Measurements from ENCODE around the gene MAL.

Gene MAL

GRCh38 chr2:95077530-95077825 is 52.0 kb downstream of the MAL start:
- peak; percentile 25 for DNase-seq (ENCODE audit: low read depth)
- no peak for TF ChIP-seq POLR2A (IDR thresholded peaks at IDR 0.05; ENCODE audit: extremely low read depth, insufficient read length)
- TF ChIP-seq MAX (IDR thresholded peaks at IDR 0.05; ENCODE audit: low read depth, low read length), result no peak
- TF ChIP-seq, protein P1, sequence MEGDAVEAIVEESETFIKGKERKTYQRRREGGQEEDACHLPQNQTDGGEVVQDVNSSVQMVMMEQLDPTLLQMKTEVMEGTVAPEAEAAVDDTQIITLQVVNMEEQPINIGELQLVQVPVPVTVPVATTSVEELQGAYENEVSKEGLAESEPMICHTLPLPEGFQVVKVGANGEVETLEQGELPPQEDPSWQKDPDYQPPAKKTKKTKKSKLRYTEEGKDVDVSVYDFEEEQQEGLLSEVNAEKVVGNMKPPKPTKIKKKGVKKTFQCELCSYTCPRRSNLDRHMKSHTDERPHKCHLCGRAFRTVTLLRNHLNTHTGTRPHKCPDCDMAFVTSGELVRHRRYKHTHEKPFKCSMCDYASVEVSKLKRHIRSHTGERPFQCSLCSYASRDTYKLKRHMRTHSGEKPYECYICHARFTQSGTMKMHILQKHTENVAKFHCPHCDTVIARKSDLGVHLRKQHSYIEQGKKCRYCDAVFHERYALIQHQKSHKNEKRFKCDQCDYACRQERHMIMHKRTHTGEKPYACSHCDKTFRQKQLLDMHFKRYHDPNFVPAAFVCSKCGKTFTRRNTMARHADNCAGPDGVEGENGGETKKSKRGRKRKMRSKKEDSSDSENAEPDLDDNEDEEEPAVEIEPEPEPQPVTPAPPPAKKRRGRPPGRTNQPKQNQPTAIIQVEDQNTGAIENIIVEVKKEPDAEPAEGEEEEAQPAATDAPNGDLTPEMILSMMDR (IDR thresholded peaks at IDR 0.05; ENCODE audit: low read depth, low read length), result no peak
- no peak for TF ChIP-seq MYC (IDR thresholded peaks at IDR 0.05; ENCODE audit: low read depth, low read length)
- no peak overlapping the region for H3K4me3 ChIP-seq (ENCODE audit: low read depth, low read length)

GRCh38 chr2:95077861-95078603 is 52.5 kb downstream of the MAL start:
- no peak overlapping the region for H3K4me3 ChIP-seq (ENCODE audit: low read depth, low read length)
- no peak for TF ChIP-seq MYC (IDR thresholded peaks at IDR 0.05; ENCODE audit: low read depth, low read length)
- no peak for TF ChIP-seq POLR2A (IDR thresholded peaks at IDR 0.05; ENCODE audit: extremely low read depth, insufficient read length)
- TF ChIP-seq, protein P1 (IDR thresholded peaks at IDR 0.05; ENCODE audit: low read depth, low read length), result no peak
- TF ChIP-seq MAX (IDR thresholded peaks at IDR 0.05; ENCODE audit: low read depth, low read length), result no peak
- DNase-seq (ENCODE audit: low read depth), result no peak

DNA sequence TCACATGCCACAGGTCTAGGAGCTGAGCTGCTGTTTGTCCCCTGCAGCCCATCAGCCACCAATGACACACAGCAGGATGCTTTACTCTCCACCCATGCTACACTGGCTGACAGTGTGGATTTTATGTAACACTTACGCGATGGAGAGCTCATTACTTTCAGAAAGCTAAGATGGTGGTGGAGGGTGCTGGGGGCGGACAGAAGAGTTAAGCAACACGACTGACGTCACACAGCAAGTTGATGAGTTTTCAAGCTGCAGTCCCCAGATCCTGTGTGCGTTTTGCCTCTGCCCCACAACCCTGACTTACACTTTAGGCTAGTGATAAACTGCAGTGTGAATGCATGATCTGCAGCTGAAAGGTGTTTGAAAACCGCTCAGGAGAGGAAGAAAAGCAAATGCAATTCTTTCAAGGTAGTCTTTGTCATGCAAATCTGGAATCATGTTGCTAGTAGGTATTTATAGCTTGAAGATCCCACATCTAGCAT is 53.7 kb downstream of the MAL start:
- TF ChIP-seq POLR2A (IDR thresholded peaks at IDR 0.05; ENCODE audit: extremely low read depth, insufficient read length) (no peak), MAX (IDR thresholded peaks at IDR 0.05; ENCODE audit: low read depth, low read length) (no peak), MYC (IDR thresholded peaks at IDR 0.05; ENCODE audit: low read depth, low read length) (no peak)
- TF ChIP-seq, protein P1 (IDR thresholded peaks at IDR 0.05; ENCODE audit: low read depth, low read length), result no peak
- no peak overlapping the region for H3K4me3 ChIP-seq (ENCODE audit: low read depth, low read length)
- no peak for DNase-seq (ENCODE audit: low read depth)

DNA sequence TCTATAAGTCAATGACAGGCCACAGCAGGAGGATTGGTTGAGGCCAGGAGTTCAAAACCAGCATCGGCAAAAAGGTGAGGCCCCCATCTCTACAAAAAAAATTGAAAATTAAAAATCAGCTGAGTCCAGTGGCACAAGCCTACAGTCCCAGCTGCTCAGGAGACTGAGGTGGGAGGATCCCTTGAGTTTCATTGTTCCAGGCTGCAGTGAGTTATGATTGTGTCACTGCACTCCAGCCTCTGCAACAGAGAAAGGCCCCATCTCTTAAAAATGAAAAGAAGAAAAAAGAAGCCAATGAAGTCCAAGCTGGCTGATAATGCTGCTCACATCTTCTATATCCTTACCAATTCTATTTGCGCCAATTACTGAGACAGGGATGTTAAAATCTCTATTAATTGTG is 57.0 kb downstream of the MAL start:
- TF ChIP-seq, protein P1 (IDR thresholded peaks at IDR 0.05; ENCODE audit: low read depth, low read length), result no peak
- no peak for TF ChIP-seq MAX (IDR thresholded peaks at IDR 0.05; ENCODE audit: low read depth, low read length)
- TF ChIP-seq MYC (IDR thresholded peaks at IDR 0.05; ENCODE audit: low read depth, low read length), result no peak
- TF ChIP-seq POLR2A (IDR thresholded peaks at IDR 0.05; ENCODE audit: extremely low read depth, insufficient read length), result no peak
- DNase-seq (ENCODE audit: low read depth), result no peak

DNA sequence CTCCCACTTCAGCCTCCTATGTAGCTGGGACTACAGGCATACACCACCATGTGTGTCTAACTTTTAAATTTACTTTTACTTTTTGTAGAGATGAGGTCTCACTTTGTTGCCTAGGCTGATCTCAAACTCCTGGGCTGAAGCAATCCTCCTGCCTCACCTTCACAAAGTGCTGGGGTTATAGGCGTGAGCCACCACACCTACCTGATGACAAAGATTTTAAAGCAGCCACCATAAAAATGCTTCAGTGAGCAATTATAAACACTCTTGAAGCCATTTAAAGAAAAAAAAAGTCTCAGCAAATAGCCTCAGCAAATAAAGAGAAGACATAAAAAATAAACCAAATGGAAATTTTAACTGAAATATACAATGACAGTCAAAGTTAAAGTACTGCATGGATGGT is 60.5 kb downstream of the MAL start:
- DNase-seq (ENCODE audit: low read depth), result no peak
- TF ChIP-seq, protein P1 (IDR thresholded peaks at IDR 0.05; ENCODE audit: low read depth, low read length), result no peak
- TF ChIP-seq POLR2A (IDR thresholded peaks at IDR 0.05; ENCODE audit: extremely low read depth, insufficient read length) (no peak), MAX (IDR thresholded peaks at IDR 0.05; ENCODE audit: low read depth, low read length) (no peak), MYC (IDR thresholded peaks at IDR 0.05; ENCODE audit: low read depth, low read length) (no peak)
- no peak overlapping the region for H3K4me3 ChIP-seq (ENCODE audit: low read depth, low read length)

More for the DNA sequence above, 57.0 kb downstream of the MAL start:
- H3K4me3 ChIP-seq (ENCODE audit: low read depth, low read length), result no peak overlapping the region
